HG02678 (cell line): Measurements from ENCODE around the gene CUX1.

Experiments used
- ATAC-seq: cut with Tn5 transposase; IDR thresholded peaks from one replicate; pipeline ENCODE4 v1.9.1; 2021; ENCODE audit warnings: mild to moderate bottlenecking, moderate library complexity; ENCODE audit not compliant: unreplicated experiment

CUX1 gene

GRCh38 chr7:102275123-102275703, 457.8 kb downstream of the CUX1 start:
- ATAC-seq: no peak

GRCh38 chr7:102277901-102278300, 460.5 kb downstream of the CUX1 start:
- ATAC-seq: no peak

- ATAC-seq: peak; percentile 63
These were observed 462.3 kb downstream of the CUX1 start for GRCh38 chr7:102279537-102280400.

GRCh38 chr7:102280521-102280920, 463.1 kb downstream of the CUX1 start:
- no peak for ATAC-seq

- no peak for ATAC-seq
These were observed 464.4 kb downstream of the CUX1 start for GRCh38 chr7:102281785-102282184.

- no peak for ATAC-seq
These were observed 465.3 kb downstream of the CUX1 start for GRCh38 chr7:102282465-102283362.

- ATAC-seq: no peak
These were observed 466.2 kb downstream of the CUX1 start for GRCh38 chr7:102283477-102284189.

- no peak for ATAC-seq
These were observed 467.0 kb downstream of the CUX1 start for GRCh38 chr7:102284399-102284798.

GRCh38 chr7:102284891-102285539, 467.6 kb downstream of the CUX1 start:
- no peak for ATAC-seq

GRCh38 chr7:102285540-102286236, 468.3 kb downstream of the CUX1 start:
- no peak for ATAC-seq

- peak; percentile 32 for ATAC-seq
These were observed 469.0 kb downstream of the CUX1 start, which contains the start of gene SH2B2 for GRCh38 chr7:102286237-102287110. TSS of gene SH2B2 (plus strand) at chr7:102286868. CDS start at chr7:102300551, 13,683 bp downstream.

GRCh38 chr7:102287111-102287980, 469.9 kb downstream of the CUX1 start:
- peak; percentile 28 for ATAC-seq

GRCh38 chr7:102287981-102288278, 470.5 kb downstream of the CUX1 start:
- ATAC-seq: no peak

- no peak for ATAC-seq
These were observed 471.0 kb downstream of the CUX1 start for GRCh38 chr7:102288285-102288930.

- ATAC-seq: no peak
These were observed 471.6 kb downstream of the CUX1 start for GRCh38 chr7:102289057-102289456.

- peak; percentile 50 for ATAC-seq
These were observed 473.9 kb downstream of the CUX1 start for GRCh38 chr7:102291056-102291915.
